Raji (cell line): Measurements from ENCODE around the gene OTOGL.

Source experiments
- POLR2A ChIP-seq: IDR thresholded peaks from 2 replicates; pipeline ENCODE4 v1.6.1; 2011; ENCODE audit warnings: low read depth, low read length, control low read depth; ENCODE audit not compliant: insufficient read depth

The OTOGL gene

DNA sequence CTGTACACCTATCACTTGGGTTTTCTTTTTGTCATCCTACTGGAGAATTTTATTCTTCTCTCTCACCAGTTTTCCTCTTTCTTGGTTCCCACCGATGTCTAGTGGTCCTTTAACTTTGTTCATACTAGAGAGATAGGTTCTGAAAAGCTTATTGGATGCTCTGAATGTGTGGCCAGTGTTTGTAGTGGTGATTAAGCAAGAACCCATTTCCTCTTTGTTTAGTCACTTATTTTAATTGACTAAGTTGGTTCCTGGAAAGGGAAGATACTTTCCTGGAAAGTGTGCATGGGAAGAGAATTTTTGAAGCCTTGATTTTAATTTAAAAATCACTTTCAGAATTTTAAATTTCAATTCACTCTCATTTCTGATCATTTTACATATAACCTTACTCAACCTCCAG, 127.2 kb downstream of the OTOGL start:
- TF ChIP-seq POLR2A = no peak

- no peak for TF ChIP-seq POLR2A
These were observed 130.7 kb downstream of the OTOGL start for GRCh38 chr12:80230068-80230467.

DNA sequence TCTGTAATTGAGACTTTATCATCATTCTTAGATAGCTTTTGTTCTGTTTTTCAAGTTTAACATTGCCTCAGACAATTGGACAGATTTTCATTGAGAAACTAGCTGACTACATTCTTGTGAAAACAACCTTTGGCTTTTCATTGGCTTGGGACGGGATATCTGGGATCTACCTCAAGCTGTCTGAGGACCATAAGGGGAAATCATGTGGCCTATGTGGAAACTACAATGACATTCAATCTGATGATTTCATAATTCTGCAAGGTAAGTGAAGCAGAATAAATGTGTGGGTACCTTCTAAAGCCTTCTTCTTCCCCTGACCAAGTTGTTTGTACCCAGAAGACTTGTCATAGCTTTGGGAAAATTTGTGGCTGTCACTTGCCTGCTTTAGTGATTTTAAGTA, 133.5 kb downstream of the OTOGL start:
- no peak for TF ChIP-seq POLR2A

DNA sequence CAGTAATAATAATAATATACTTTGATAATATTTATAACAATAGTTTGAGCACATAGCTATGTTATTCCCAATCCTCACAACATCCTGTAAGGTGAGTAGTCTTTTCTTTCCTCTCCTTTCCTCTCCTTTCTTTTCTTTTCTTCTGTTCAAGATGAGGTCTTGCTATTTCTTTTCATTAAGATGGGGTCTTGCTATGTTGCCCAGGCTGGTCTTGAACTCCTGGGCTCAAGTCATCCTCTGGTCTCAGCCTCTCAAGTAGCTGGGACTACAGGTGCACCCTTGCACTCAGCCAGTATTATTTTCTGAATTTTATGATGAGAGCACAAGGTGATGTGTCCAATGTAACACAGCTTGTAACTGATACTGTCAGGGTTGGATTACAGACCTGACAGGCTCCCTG, 134.6 kb downstream of the OTOGL start:
- TF ChIP-seq POLR2A = no peak

GRCh38 chr12:80234667-80235066, 135.3 kb downstream of the OTOGL start:
- TF ChIP-seq POLR2A = no peak

GRCh38 chr12:80235944-80236343, 136.6 kb downstream of the OTOGL start:
- no peak for TF ChIP-seq POLR2A

- TF ChIP-seq POLR2A = no peak
These were observed 140.5 kb downstream of the OTOGL start for GRCh38 chr12:80239867-80240266.

DNA sequence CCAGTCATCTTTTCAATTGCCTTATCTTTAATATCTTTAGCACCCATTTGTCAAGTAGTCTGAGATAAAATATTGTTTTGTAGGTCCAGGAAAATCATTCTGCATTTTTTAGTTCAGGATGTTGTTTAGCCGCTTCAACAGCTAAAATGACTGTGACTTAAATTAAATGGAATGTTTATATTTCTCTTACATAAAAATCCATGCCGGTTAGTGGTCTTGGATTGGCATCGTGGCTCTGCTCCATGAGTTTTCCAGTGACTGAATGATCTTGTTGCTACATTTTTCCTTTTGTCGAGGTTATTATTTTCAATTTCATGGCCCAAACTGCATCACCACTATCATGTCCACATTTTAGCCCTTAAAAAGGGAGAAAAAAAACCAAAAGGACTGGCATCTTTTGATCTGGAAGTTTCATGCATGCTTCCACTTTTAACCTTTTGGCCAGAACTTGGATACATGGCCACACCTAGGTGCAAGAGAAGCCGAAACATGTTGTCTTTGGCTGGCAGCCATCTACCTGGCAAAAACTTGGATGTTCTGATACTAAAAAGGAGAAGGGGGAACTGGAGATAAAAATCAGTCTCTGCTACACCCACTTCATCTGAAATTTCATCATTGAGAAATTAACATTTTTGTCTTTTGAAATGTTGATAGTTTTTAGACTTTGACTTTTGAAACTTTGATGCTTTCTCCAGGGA, 142.4 kb downstream of the OTOGL start:
- no peak for TF ChIP-seq POLR2A

- TF ChIP-seq POLR2A = no peak
These were observed 143.0 kb downstream of the OTOGL start for GRCh38 chr12:80242321-80242720.

GRCh38 chr12:80257920-80258319, 158.6 kb downstream of the OTOGL start:
- TF ChIP-seq POLR2A = no peak

DNA sequence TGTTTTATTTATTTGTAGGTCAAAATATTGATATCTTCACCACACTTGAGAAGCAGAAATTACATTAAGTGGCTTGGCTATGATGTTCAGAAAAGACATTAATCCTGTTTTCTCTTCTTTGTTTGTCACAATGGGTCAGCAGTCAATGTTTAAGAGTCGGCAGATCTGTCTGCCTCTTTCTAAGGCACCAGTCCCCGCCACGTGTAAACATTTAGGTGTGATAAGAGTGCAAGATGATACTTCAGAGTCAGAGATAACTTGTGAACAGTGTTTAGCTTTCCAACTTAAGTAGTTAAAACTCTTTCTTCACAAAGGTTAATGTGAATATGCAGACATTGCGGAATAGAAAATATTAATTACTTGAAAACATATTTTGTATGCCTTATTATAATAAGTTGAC, 160.9 kb downstream of the OTOGL start:
- TF ChIP-seq POLR2A = no peak

GRCh38 chr12:80261403-80261802, 162.1 kb downstream of the OTOGL start:
- no peak for TF ChIP-seq POLR2A

DNA sequence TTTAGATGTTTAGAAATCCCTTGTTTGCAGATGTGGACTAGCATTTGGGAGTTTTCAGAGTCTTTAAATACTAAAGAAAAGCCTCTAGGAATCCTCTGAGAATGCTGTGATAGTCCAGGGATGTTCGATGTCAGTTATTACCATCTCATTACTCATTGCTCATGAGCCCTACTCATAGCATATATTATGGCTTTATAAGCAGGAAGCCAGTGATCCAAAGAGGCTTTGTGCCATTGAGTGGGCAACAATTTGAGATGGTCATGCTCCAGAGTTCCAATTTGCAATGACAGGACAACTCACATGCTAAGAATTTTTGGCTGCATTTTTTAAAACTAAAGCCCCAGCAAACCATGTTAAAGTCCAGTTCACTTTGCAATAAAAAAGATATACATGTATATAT, 163.0 kb downstream of the OTOGL start:
- TF ChIP-seq POLR2A = no peak

DNA sequence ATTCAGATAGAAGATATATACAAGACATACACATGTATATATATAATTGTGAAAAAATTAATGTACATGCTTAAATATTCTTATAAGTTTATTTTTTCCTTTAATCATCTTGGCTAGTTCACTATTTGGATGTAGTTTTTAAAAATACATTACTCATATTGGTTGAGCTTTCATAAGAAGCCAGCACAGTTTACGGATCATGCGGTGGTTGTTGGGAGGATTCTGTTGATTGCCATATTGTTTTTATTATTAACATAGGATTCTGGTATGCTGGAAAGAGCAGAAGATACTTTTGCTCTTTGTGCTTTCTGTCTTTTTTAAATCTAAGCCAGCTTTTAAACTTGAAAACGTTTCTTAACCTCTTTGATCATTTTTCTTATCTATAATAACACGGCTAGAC, 163.4 kb downstream of the OTOGL start:
- no peak for TF ChIP-seq POLR2A

DNA sequence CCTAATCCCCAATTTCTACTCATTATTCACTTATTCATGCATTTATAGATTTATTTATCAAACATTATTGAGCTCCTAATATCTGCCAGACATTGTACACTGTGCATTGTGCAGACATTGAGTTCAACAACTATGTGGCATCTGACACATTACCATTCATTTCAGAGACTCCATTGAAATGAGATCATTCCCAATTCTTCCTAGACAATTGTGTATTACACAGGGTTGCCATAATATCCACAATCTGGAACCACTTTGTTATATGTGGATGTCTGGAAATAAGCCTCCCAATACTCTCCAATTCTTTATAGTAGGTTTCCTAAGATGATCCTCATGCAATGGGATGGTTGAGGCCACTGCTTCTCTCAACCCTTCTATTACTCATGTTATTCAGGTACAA, 165.0 kb downstream of the OTOGL start:
- no peak for TF ChIP-seq POLR2A

GRCh38 chr12:80264891-80265290, 165.6 kb downstream of the OTOGL start:
- TF ChIP-seq POLR2A = no peak
